HG03558 (cell line): Measurements from ENCODE around the gene PDE1A.

Source experiments
- ATAC-seq: cut with Tn5 transposase; IDR thresholded peaks from one replicate; pipeline ENCODE4 v1.9.1; 2021; ENCODE audit warnings: moderate number of reproducible peaks; ENCODE audit not compliant: unreplicated experiment; ENCODE audit errors: extremely low read depth

Gene PDE1A

GRCh38 chr2:182163878-182164277, 263.0 kb downstream of the PDE1A start:
- no peak for ATAC-seq

GRCh38 chr2:182148344-182148743, 278.5 kb downstream of the PDE1A start:
- ATAC-seq = no peak

DNA sequence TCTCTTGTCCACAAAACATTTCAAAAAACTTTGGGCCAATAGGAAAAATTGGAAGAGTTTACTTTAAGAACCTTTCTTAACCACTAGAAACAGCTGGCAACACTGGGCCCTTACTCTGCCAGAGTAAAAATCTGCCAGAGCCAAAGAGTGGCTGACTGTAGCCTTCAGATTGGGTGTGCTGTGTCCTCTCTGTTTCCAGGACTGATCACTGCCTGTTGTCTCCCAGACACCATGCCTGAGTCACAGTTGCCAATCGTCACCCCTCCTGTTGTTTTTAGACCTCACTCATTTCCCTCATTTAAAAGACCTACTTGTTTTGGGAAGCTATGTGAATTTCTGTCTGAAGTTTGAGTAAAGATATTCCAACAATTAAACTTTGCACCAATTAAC, 282.1 kb downstream of the PDE1A start:
- ATAC-seq = no peak

GRCh38 chr2:182144041-182144775, 282.6 kb downstream of the PDE1A start:
- ATAC-seq = no peak

GRCh38 chr2:182142062-182142461, 284.8 kb downstream of the PDE1A start:
- ATAC-seq = no peak

DNA sequence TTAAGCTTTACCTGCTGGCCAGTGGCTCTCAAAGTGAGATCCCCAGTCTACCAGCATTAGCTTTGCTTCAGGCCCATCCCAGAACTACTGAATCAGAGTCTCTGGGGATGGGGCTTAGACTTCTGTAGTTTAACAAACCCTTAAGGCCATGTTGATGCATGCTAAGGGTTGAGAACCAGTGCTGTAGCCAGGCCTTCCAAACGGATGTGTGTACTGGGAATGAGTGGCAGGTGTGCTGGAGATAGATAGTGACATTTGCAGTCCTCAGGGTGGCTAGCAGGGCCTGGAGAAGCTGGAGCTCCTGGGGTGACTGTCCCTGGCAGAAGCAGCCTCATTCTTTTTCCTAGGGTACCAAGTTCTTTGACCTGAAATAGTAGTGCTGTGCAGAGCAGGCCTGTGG, 292.6 kb downstream of the PDE1A start:
- ATAC-seq = no peak

DNA sequence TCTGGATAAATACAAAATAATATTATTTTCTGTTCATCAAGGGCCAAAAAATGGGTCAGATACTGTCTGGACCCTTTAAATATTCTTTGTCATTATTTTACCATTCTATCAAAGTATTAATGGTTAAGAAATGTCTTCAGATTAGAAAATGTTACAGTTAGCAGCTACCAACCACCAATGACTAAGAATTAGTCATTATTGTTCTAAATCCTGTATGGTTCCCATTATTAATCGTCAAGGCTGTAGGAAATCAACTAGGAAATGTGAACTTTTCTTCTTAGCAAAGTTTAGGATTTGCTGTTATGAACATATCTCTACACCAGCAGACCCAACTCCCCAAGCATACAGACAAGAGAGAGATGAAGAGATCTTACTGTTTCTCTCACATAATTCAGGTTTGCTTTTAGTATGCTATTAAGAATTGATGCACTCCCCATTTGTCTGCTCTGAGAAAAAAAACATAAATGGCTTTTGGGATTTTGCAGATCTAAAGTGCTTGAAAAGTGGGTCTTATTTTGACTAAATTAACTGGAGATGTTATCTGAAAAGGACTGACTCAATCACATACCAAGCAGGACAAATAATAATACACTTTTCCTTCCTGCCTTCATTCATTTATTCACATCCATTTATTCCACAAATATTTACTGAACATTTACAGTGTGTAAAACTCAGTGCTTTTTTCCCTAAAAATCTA, 293.5 kb downstream of the PDE1A start:
- no peak for ATAC-seq

DNA sequence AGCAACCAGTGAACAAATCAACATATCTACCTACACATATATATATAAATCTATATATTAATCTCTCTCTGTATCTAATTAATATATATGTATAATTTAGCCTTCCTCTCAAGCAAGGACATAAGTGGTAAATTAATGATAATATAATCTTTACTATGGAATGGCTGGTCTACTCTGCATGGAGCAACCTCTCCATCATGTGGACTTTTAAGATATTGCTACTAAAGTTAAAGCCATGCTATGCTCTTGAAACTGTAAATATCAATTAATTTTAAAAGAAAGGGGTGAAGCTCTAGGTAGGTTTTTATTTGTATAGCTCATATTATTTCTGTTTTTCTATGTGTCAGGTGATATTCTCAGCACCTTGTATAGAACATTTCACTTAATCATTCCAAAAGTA, 294.2 kb downstream of the PDE1A start:
- ATAC-seq = no peak

GRCh38 chr2:182128821-182129707, 297.8 kb downstream of the PDE1A start:
- ATAC-seq = no peak

- ATAC-seq = no peak
Measured at GRCh38 chr2:182117196-182117595, 309.6 kb downstream of the PDE1A start.

DNA sequence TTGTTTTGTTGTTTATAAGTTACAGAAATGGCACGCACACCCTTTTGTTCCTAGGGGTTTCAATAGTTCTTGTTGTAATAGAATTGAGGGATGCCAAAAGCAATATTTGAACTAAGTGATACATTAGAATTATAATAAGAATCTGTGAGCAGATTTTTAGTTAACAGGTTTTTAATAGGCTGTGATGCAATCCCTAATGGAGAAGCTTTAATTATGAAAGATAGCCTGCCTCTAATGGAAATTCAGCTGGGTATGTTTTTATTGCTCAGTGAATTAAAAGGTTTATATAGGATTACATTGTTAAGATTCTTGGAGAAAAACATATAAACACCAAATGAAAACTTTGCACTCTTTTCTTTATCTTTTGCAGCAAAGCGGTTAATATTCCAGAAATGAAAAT, 310.1 kb downstream of the PDE1A start:
- no peak for ATAC-seq

- no peak for ATAC-seq
Measured at GRCh38 chr2:182115258-182115657, 311.6 kb downstream of the PDE1A start.

DNA sequence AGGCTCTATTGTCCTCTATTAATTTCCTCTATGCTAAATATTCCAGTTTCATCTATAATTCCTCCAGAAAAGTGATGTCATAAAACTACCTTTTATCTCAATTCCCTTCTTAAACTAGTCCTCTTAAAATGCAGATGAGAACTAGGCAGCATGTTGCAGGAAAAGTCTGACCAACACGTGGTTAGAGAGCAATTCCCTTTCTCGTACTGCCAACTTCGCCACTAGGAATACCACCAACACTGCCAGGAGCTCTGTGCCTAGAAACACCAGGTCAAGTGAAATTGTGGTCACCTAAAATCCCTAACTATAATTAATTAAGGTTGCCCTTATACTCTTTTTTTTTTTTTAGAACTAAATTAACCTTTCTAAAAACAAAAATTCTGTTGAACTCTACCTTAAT, 313.5 kb downstream of the PDE1A start:
- ATAC-seq = no peak

GRCh38 chr2:182110347-182110746, 316.5 kb downstream of the PDE1A start:
- ATAC-seq = no peak

DNA sequence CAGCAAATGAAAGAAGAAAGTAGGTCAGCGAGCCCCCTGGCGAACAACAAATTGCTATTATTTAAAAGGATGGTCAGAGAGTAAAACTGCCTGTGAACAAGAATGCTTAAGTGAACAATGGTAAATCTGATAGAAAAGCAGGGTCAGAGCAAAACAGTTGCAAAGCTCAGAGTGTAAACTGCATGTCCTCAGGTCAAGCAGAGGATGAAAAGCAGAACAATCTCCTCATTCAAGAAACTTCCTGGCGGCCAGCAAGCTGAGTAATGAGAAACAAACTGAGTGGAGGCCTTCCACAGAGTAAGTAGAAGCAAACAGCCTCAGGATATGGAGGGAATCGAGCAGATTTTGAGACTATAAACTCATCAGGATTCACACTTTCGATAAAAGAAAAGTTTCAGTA, 323.3 kb downstream of the PDE1A start:
- no peak for ATAC-seq

GRCh38 chr2:182101263-182101662, 325.6 kb downstream of the PDE1A start:
- no peak for ATAC-seq

DNA sequence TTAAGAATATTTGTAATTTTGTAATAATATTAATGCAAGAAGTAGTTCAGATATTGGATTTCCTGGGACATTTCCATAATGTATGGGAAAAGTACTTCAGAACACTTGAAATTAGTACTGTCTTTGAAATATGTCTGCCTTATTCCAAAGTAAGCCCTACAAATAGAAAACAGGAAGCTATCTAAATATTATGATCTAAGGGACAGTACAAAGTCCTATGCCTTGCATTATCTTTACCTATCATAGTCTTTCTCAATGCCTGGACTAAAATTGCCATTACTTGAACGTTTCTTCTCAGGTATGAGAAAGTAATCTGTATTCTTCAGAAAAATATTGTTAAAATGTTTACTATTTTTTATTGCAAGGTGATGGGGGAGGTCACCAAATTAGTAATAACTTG, 328.2 kb downstream of the PDE1A start:
- no peak for ATAC-seq

DNA sequence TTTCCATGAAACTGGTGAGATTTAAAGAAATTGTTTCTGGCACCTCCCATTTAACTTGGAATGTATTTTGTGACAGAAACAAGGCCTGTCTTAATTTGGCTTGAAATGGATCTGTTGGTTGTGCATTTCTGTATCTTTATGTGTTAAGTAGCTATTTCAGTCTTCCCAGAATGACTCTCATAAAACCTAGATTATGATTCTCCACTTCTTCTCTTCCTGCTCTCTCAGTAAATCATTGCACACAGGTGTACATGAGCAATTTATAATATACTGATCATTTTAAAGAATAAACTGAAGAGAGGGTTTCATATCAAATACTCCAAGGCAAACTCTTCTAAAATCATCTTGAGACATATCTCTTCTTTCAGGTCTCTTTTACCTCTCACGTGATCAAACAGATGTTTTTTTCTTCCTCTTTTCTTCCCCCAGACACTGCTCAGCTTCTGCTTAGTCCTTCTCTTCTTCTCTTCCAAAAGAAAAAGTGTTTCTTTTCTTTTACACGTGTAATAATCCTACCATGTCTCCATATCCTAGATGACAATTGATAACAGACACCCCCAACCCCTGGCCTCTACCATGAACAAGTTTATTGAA, 329.2 kb downstream of the PDE1A start:
- ATAC-seq = no peak

DNA sequence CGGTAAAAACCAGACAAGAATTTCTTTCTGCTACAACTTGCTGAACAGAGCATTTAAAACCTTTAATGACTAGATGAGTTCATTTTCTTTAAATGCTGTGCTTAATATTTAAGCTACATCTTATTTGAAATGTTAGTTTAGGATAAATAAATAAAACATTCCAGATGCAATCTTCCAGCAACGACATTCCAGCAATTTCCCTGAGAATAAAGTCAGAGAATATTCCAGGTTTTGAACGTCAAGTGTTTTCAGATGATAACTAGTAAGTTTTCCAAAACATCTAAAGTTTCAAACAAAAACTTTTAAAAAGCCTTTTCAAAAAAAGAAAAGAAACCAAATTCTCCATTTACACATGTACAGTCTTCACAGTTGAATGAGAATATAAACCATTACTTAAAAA, 336.4 kb downstream of the PDE1A start:
- ATAC-seq = no peak
